Keratinocyte (primary cell): ENCODE data around the gene ATF7IP. TPM values are rescaled to one million over a fixed set of nuclear protein-coding genes. Genes with fewer than 3 reads are reported as not detected.

Source experiments
- DNase-seq: peaks from one replicate; pipeline ENCODE4 v3.0.0-alpha.2; 2011; ENCODE audit warnings: low read depth, missing footprints, low spot score
- FAIRE-seq: peaks from 2 replicates; lab custom pipeline; 2011; peaks lifted over from hg19 to GRCh38; lab: Jason Lieb, UNC
- H2AFZ ChIP-seq: 2 replicates; pipeline ENCODE4 v1.6.0; 2012; ENCODE audit warnings: low read length, control low read depth, inconsistent platforms; ENCODE audit not compliant: control insufficient read depth
- H3K27ac ChIP-seq: 2 replicates; pipeline ENCODE4 v1.5.1; 2011; ENCODE audit warnings: low read length; ENCODE audit not compliant: control insufficient read depth, insufficient read depth
- H3K27me3 ChIP-seq: 3 replicates; pipeline ENCODE4 v1.6.0; 2011; ENCODE audit warnings: low read length; ENCODE audit not compliant: control insufficient read depth, insufficient read depth; ENCODE audit errors: extremely low read depth
- H3K36me3 ChIP-seq, 2 experiments: 2 replicates in 1 of 2; 3 replicates in 1 of 2; pipeline ENCODE4 v1.5.1; 2011; ENCODE audit warnings: low read length in 2 of 2, mild to moderate bottlenecking in 1 of 2; ENCODE audit not compliant: control insufficient read depth in 2 of 2, insufficient read depth in 2 of 2; ENCODE audit errors: extremely low read depth in 1 of 2
- H3K4me1 ChIP-seq: 3 replicates; pipeline ENCODE4 v1.5.1; 2011; ENCODE audit warnings: low read length; ENCODE audit not compliant: control insufficient read depth, insufficient read depth; ENCODE audit errors: extremely low read depth
- H3K4me2 ChIP-seq: 3 replicates; pipeline ENCODE4 v1.6.0; 2011; ENCODE audit warnings: low read depth, low read length; ENCODE audit not compliant: control insufficient read depth, insufficient read depth; ENCODE audit errors: extremely low read depth
- H3K4me3 ChIP-seq, 3 experiments: fragments of 200-600 bp in 1 of 3; sonication (generic) in 1 of 3; 2 replicates in 2 of 3; 3 replicates in 1 of 3; pipeline ENCODE4 v1.5.1; 2011 to 2016; ENCODE audit warnings: low read length in 3 of 3, mild to moderate bottlenecking in 3 of 3, control low read depth in 2 of 3, inconsistent platforms in 1 of 3, low read depth in 1 of 3, mixed read lengths in 1 of 3, mixed run types in 1 of 3, moderate library complexity in 1 of 3; ENCODE audit not compliant: control insufficient read depth in 2 of 3, insufficient read depth in 2 of 3; ENCODE audit errors: extremely low read depth in 1 of 3
- H3K79me2 ChIP-seq: 2 replicates; pipeline ENCODE4 v1.6.0; 2012; ENCODE audit warnings: low read length; ENCODE audit not compliant: control insufficient read depth, insufficient read depth
- H3K9ac ChIP-seq: 3 replicates; pipeline ENCODE4 v1.6.0; 2011; ENCODE audit warnings: low read length; ENCODE audit not compliant: control insufficient read depth, insufficient read depth; ENCODE audit errors: extremely low read depth
- H3K9me1 ChIP-seq: 3 replicates; pipeline ENCODE4 v1.6.0; 2011; ENCODE audit warnings: low read length; ENCODE audit not compliant: control insufficient read depth, insufficient read depth; ENCODE audit errors: extremely low read depth
- H3K9me3 ChIP-seq: 2 replicates; pipeline ENCODE4 v1.5.1; 2012; ENCODE audit warnings: low read depth, low read length; ENCODE audit not compliant: control insufficient read depth
- H4K20me1 ChIP-seq: 3 replicates; pipeline ENCODE4 v1.6.0; 2011; ENCODE audit warnings: low read length; ENCODE audit not compliant: control insufficient read depth, insufficient read depth; ENCODE audit errors: extremely low read depth
- CTCF ChIP-seq, 3 experiments: IDR thresholded peaks in 1 of 3; conservative IDR thresholded peaks in 1 of 3; optimal IDR thresholded peaks in 1 of 3; 2 replicates in 2 of 3; 3 replicates in 1 of 3; pipeline versions ENCODE3 to v1.5.1; 2011; ENCODE audit warnings: low read length in 3 of 3, mild to moderate bottlenecking in 3 of 3, moderate library complexity in 2 of 3, control low read depth in 1 of 3, inconsistent platforms in 1 of 3; ENCODE audit not compliant: insufficient read depth in 2 of 3; ENCODE audit errors: extremely low read depth in 1 of 3
- EZH2 ChIP-seq: IDR thresholded peaks from one replicate; pipeline ENCODE4 v1.6.1; 2012; ENCODE audit warnings: inconsistent platforms, mild to moderate bottlenecking, low read length, moderate library complexity
- dilution Hi-C: fragments of 300-500 bp; cut with MboI; formaldehyde crosslinking; loops from one replicate; pipeline ENCODE4 v1.7.0; 2020; ENCODE audit warnings: low sequenced_read_pairs; ENCODE audit not compliant: extremely low pct_ligation_motif_present
- polyA plus RNA-seq, 5 experiments: library from polyadenylated mRNA; depleted of rRNA in 3 of 5; stranded (reverse) in 3 of 5; stranded (forward) in 1 of 5; unstranded in 1 of 5; fragments of >200 nt; gene quantifications; 1 replicate in 1 of 5; 2 replicates in 3 of 5; 3 replicates in 1 of 5; pipeline versions ENCODE4 v1.2.1 to v1.2.3, GENCODE V29; 2011 to 2012; ENCODE audit warnings: missing spikeins in 2 of 5, low read depth in 1 of 5, low replicate concordance in 1 of 5

The ATF7IP gene
- polyA plus RNA-seq, 1 donor (not counting 4 experiments of a cell fraction or from before 2014, with no cell fraction given), result 16.3 TPM

GRCh38 chr12:14545144-14546124 lies 180.0 kb downstream of the ATF7IP start:
- H3K36me3 ChIP-seq, result no peaks in the 10 kb centered on the region
- no peak overlapping the region for H3K27ac ChIP-seq
- no peaks in the 10 kb centered on the region for H3K27me3 ChIP-seq
- DNase-seq (no peak), FAIRE-seq (no peak)
- no peak overlapping the region for H3K4me2 ChIP-seq
- H3K9ac ChIP-seq, result no peak overlapping the region
- no peaks in the 10 kb centered on the region for H3K4me1 ChIP-seq
- H3K4me3 ChIP-seq, result no peak overlapping the region
- H3K9me1 ChIP-seq, result no peaks in the 10 kb centered on the region
- no peak overlapping the region for H2AFZ ChIP-seq
- TF ChIP-seq EZH2 (no peak), CTCF (optimal IDR thresholded peaks at IDR 0.05 in 1 of 3, IDR thresholded peaks at IDR 0.05 in 1 of 3, conservative IDR thresholded peaks at IDR 0.05 in 1 of 3; ENCODE audit: extremely low read depth in 1 of 3, insufficient read depth in 2 of 3, low read length in 3 of 3) (no peak)
- no peaks in the 10 kb centered on the region for H3K79me2 ChIP-seq
- no peaks in the 10 kb centered on the region for H4K20me1 ChIP-seq
- H3K9me3 ChIP-seq, result no peaks in the 10 kb centered on the region
- dilution Hi-C loops, result no loop called here

- DNase-seq, result no peak
- TF ChIP-seq CTCF (optimal IDR thresholded peaks at IDR 0.05 in 1 of 3, IDR thresholded peaks at IDR 0.05 in 1 of 3, conservative IDR thresholded peaks at IDR 0.05 in 1 of 3; ENCODE audit: extremely low read depth in 1 of 3, insufficient read depth in 2 of 3, low read length in 3 of 3) (no peak), EZH2 (no peak)
- dilution Hi-C loops, result no loop called here
- Histone ChIP-seq H3K9ac (no peak overlapping the region), H3K4me2 (no peak overlapping the region), H4K20me1 (no peaks in the 10 kb centered on the region), H3K27me3 (no peaks in the 10 kb centered on the region), H3K79me2 (no peaks in the 10 kb centered on the region), H3K4me3 (no peak overlapping the region), H2AFZ (no peak overlapping the region), H3K9me3 (no peaks in the 10 kb centered on the region), H3K27ac (no peak overlapping the region), H3K4me1 (no peaks in the 10 kb centered on the region), H3K9me1 (no peaks in the 10 kb centered on the region), H3K36me3 (no peaks in the 10 kb centered on the region)
- FAIRE-seq, result no peak
These were observed 182.1 kb downstream of the ATF7IP start for GRCh38 chr12:14547571-14547970.
